H1 (cell line): ENCODE results near the gene MRPL28. TPM values are rescaled to one million over a fixed set of nuclear protein-coding genes. Genes with fewer than 3 reads are reported as not detected.

ENCODE experiments used
- CHD7 ChIP-seq: fragments of 300-600 bp; sonication (generic); IDR thresholded peaks from 2 replicates; pipeline ENCODE4 v1.7.1; 2012; ENCODE audit warnings: low read length, moderate library complexity, mild to moderate bottlenecking, inconsistent platforms; ENCODE audit not compliant: insufficient replicate concordance
- HDAC6 ChIP-seq: IDR thresholded peaks from one replicate; pipeline ENCODE4 v1.7.1; 2012; ENCODE audit warnings: low read depth, mild to moderate bottlenecking, inconsistent platforms, low read length, moderate library complexity
- JUN ChIP-seq: IDR thresholded peaks from 2 replicates; pipeline ENCODE4 v1.6.1; 2011; ENCODE audit warnings: low read depth, mild to moderate bottlenecking, improper control_type of control experiment, low read length
- POLR2A ChIP-seq, 2 experiments: IDR thresholded peaks; 1 replicate in 1 of 2; 2 replicates in 1 of 2; pipeline ENCODE4 v1.6.1; 2011; ENCODE audit warnings: low read depth in 2 of 2, low read length in 2 of 2, mild to moderate bottlenecking in 2 of 2; ENCODE audit errors: control extremely low read depth in 1 of 2
- POLR2AphosphoS5 ChIP-seq: IDR thresholded peaks from 2 replicates; pipeline ENCODE4 v1.6.1; 2011; ENCODE audit warnings: low read depth, low read length
- RNF2 ChIP-seq: fragments of 200-900, 300-1000 bp; sonication (generic); IDR thresholded peaks from 2 replicates; pipeline ENCODE4 v1.7.1; 2016; ENCODE audit warnings: borderline replicate concordance, low read depth, mild to moderate bottlenecking, antibody characterized with exemption, low read length; ENCODE audit not compliant: poor library complexity, severe bottlenecking; ENCODE audit errors: missing control alignments
- SIRT6 ChIP-seq: IDR thresholded peaks from one replicate; pipeline ENCODE4 v1.7.1; 2012; ENCODE audit warnings: low read length, inconsistent platforms
- TAF1 ChIP-seq: IDR thresholded peaks from 2 replicates; pipeline ENCODE4 v1.6.1; 2011; ENCODE audit warnings: mild to moderate bottlenecking, low read depth, low read length
- TBP ChIP-seq: IDR thresholded peaks from 2 replicates; pipeline ENCODE4 v1.6.1; 2011; ENCODE audit warnings: low read depth, low read length, improper control_type of control experiment
- polyA plus RNA-seq, 7 experiments: library from polyadenylated mRNA; depleted of rRNA in 3 of 7; stranded (reverse) in 5 of 7; unstranded in 2 of 7; fragments of >200 nt in 5 of 7; fragments of 200-250 nt in 2 of 7; gene quantifications; 1 replicate in 5 of 7; 2 replicates in 1 of 7; 4 replicates in 1 of 7; pipeline versions ENCODE4 v1.2.1 to v1.2.3, GENCODE V29; 2011 to 2013; ENCODE audit warnings: missing spikeins in 2 of 7, mixed read lengths in 2 of 7
- total RNA-seq: library from RNA; stranded (reverse); fragmentation: NEBNext Ultra II Directional; extraction: Animal tissue kit (Norgen Biotek cat#: 25700); gene quantifications from 2 replicates; pipeline ENCODE4 v1.2.1, GENCODE V29; 2021

MRPL28 gene
- total and polyA plus RNA-seq, 2 of the 8 experiments (the other 6 are each of a cell fraction or from before 2014, with no cell fraction given): 88.9 to 188 TPM

DNA sequence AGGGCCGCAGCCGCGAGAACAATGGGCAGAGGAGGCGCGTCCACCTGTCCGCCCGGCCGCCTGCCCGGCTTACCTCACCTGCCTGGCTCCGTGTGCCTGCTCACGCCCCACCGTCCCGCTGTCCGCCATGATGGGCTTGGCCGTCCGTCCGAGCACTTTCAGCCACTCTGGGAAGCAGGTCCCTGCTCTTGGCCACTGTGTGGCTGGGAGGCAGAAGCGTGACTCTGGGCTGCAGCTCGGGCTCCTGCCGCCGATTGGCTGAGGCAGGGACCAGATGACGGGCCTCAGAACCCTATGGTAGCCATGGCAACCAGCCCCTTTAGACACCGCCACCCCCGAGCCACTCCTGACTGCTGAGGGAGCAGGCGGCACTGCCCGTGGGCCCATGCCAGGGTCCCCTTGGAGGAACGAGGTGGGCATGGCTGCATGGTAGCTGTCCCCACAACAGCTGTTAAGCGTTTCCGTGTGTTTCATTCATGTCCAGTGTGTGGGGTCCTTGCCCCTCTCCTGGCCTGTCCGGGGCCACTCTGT is 8.9 kb downstream of the MRPL28 start (continued):
- TF ChIP-seq CHD7 (no peak), SIRT6 (no peak), HDAC6 (no peak), POLR2A (IDR thresholded peaks at IDR 0.05; ENCODE audit: control extremely low read depth in 1 of 2, low read depth in 2 of 2, low read length in 2 of 2) (no peak), TBP (no peak), JUN (no peak), TAF1 (no peak), RNF2 (no peak), POLR2AphosphoS5 (no peak)
